ENCODE data around the gene PDE4A. TPM values are rescaled to one million over a fixed set of nuclear protein-coding genes. Genes with fewer than 3 reads are reported as not detected.

Gene PDE4A
- total RNA-seq, 2 donors from 2014 or later = 14.5 to 15.1 TPM

DNA sequence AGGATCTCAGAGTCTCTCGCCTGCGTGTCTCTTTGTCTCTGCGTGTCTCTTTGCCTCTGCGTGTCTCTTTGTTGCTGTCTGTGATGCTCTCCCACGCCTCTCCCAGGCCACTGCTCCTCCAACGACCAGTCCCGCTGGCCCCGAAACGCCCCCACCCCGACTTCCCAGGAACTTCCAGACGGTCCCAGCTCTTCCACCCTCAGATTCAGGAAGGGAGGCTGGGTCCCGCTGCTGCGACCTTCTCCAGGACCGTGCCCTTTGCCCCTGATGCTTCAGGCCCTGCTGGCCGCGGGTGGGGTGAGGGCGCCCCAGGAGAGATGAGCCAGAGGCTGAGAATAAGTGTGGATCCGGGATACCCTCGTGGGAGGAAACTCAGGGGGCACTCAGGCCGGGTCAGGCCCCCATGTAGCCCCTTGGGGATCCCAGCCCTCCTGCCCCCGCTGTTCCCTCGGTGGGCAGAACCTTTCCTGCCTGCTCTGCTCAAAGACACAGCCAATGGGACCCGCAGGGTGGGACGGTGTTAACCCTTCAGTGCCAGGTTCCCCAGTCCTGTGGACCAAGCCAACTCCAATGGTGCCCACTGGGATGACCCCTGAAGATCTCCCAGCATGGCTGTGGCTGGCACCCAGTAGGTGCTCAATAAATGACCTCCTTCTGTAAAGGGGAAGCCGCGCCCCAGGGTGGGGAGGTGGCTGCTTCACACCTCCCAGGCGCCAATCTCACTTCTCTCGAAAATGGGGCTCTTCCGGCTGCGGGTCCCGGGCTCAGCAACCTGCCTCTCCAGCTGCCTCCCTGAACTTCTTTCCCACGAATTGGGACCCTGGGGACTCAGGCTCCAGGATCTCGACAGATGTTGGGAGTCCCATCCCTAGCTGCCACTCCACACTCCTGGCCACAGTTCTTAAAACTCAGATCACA lies 98.4 kb downstream of the PDE4A start:
- no peaks in the 10 kb centered on the region for H3K9me3 ChIP-seq
- H3K4me1 ChIP-seq (replicated peaks) = no peaks in the 10 kb centered on the region
- no peak for DNase-seq (ENCODE audit: low spot score)
- intact Hi-C loops (cut with DNase I) = no loop called here
- no peak overlapping the region for H3K4me3 ChIP-seq
- H3K27me3 ChIP-seq (replicated peaks; ENCODE audit: insufficient read depth) = no peaks in the 10 kb centered on the region
- H3K27ac ChIP-seq = no peak overlapping the region
- H3K36me3 ChIP-seq = no peaks in the 10 kb centered on the region
- TF ChIP-seq, protein P1, sequence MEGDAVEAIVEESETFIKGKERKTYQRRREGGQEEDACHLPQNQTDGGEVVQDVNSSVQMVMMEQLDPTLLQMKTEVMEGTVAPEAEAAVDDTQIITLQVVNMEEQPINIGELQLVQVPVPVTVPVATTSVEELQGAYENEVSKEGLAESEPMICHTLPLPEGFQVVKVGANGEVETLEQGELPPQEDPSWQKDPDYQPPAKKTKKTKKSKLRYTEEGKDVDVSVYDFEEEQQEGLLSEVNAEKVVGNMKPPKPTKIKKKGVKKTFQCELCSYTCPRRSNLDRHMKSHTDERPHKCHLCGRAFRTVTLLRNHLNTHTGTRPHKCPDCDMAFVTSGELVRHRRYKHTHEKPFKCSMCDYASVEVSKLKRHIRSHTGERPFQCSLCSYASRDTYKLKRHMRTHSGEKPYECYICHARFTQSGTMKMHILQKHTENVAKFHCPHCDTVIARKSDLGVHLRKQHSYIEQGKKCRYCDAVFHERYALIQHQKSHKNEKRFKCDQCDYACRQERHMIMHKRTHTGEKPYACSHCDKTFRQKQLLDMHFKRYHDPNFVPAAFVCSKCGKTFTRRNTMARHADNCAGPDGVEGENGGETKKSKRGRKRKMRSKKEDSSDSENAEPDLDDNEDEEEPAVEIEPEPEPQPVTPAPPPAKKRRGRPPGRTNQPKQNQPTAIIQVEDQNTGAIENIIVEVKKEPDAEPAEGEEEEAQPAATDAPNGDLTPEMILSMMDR (IDR thresholded peaks at IDR 0.05) = no peak
- TF ChIP-seq POLR2AphosphoS5 (IDR thresholded peaks at IDR 0.05) = no peak
- no peak for TF ChIP-seq POLR2A (IDR thresholded peaks at IDR 0.05)
- WGBS = 36% methylated on average over 33 of the region's 33 CpGs

MicroRNAs within 50 kb of the gene (microRNA counts, 767-probe panel; counts per million panel counts)
- 0 to 431 counts per million in 2 donors for microRNA hsa-miR-1181

Small RNA genes within 50 kb of the gene (microRNA-seq; reads per million reads assigned to microRNA genes)
- gene MIR1181 = not detected

Other genes with a start within 250 kb of the PDE4A start
- 10 to 100 TPM; 29.9 to 50.0 TPM for gene DNMT1, start 225.6 kb upstream of the PDE4A start, total RNA-seq
- 1 to 10 TPM; 4.5 to 8.5 TPM for gene S1PR2, start 189.2 kb upstream of the PDE4A start, total RNA-seq
- gene MRPL4, start 168.3 kb upstream of the PDE4A start, total RNA-seq = 10 to 100 TPM; 72.6 to 75.6 TPM
- 10 to 100 TPM in 1 of 2 donors, 1 to 10 TPM in 1; 8.9 to 25.1 TPM for gene ICAM1, start 149.4 kb upstream of the PDE4A start, total RNA-seq
- 1 to 10 TPM in 1 of 2 donors, not detected in 1; 1.0 TPM for gene ICAM4, start 133.6 kb upstream of the PDE4A start, total RNA-seq
- gene ICAM5, start 130.6 kb upstream of the PDE4A start, total RNA-seq = 1 to 10 TPM in 1 of 2 donors, not detected in 1; 7.1 TPM
- 10 to 100 TPM in 1 of 2 donors, 1 to 10 TPM in 1; 5.0 to 12.3 TPM for gene ZGLP1, start 110.7 kb upstream of the PDE4A start, total RNA-seq
- gene FDX2, start 104.5 kb upstream of the PDE4A start, total RNA-seq = 10 to 100 TPM; 20.9 to 29.9 TPM
- gene RAVER1, start 87.0 kb upstream of the PDE4A start, total RNA-seq = 10 to 100 TPM; 50.2 to 53.2 TPM
- 1 to 10 TPM; 6.4 to 6.5 TPM for gene ICAM3, start 80.9 kb upstream of the PDE4A start, total RNA-seq
- gene TYK2, start 40.0 kb upstream of the PDE4A start, total RNA-seq = 100 to 1,000 TPM in 1 of 2 donors, 10 to 100 TPM in 1; 90.8 to 161 TPM
- 100 to 1,000 TPM; 135 to 159 TPM for gene CDC37, start 17.0 kb upstream of the PDE4A start, total RNA-seq
- 10 to 100 TPM; 93.4 to 94.2 TPM for gene KEAP1, start 82.8 kb downstream of the PDE4A start, total RNA-seq
- gene S1PR5, start 96.9 kb downstream of the PDE4A start, total RNA-seq = 10 to 100 TPM in 1 of 2 donors, 1 to 10 TPM in 1; 3.4 to 17.0 TPM
- 10 to 100 TPM; 36.3 to 57.9 TPM for gene ATG4D, start 123.4 kb downstream of the PDE4A start, total RNA-seq
- 10 to 100 TPM; 23.6 to 23.8 TPM for gene KRI1, start 145.5 kb downstream of the PDE4A start, total RNA-seq
- 1 to 10 TPM; 3.7 to 8.2 TPM for gene CDKN2D, start 148.4 kb downstream of the PDE4A start, total RNA-seq
- 10 to 100 TPM; 28.1 to 85.8 TPM for gene AP1M2, start 166.8 kb downstream of the PDE4A start, total RNA-seq
- 100 to 1,000 TPM in 1 of 2 donors, 10 to 100 TPM in 1; 91.1 to 402 TPM for gene SLC44A2, start 205.0 kb downstream of the PDE4A start, total RNA-seq
- gene ILF3, start 233.8 kb downstream of the PDE4A start, total RNA-seq = 100 to 1,000 TPM; 112 to 192 TPM